Adipocyte (in vitro differentiated cells): Measurements from ENCODE around the gene GZMM.
A peak's percentile ranks its signal among the peaks of the same experiment; 100 is the strongest.

Source experiments
- DNase-seq: peaks from one replicate; pipeline ENCODE4 v3.0.0-alpha.2; 2015; ENCODE audit warnings: low read depth
- H3K27me3 ChIP-seq: replicated peaks from 2 replicates; pipeline ENCODE4 v1.7.0; 2013; ENCODE audit warnings: mild to moderate bottlenecking, low read length, moderate library complexity; ENCODE audit not compliant: control insufficient read depth, insufficient read depth
- H3K36me3 ChIP-seq: 2 replicates; pipeline ENCODE4 v1.7.0; 2013; ENCODE audit warnings: low read length, mild to moderate bottlenecking, moderate library complexity; ENCODE audit not compliant: control insufficient read depth, insufficient read depth, severe bottlenecking
- H3K4me1 ChIP-seq: 2 replicates; pipeline ENCODE4 v1.7.0; 2013; ENCODE audit warnings: mild to moderate bottlenecking, low read length, moderate library complexity; ENCODE audit not compliant: control insufficient read depth, insufficient read depth
- H3K4me3 ChIP-seq: 2 replicates; pipeline ENCODE4 v1.7.0; 2013; ENCODE audit warnings: mild to moderate bottlenecking, low read length, moderate library complexity
- H3K9ac ChIP-seq: 2 replicates; pipeline ENCODE4 v1.7.0; 2013; ENCODE audit warnings: mild to moderate bottlenecking, low read length, moderate library complexity
- H3K9me3 ChIP-seq: 2 replicates; pipeline ENCODE4 v1.7.0; 2013; ENCODE audit warnings: mild to moderate bottlenecking, low read length, moderate library complexity; ENCODE audit not compliant: control insufficient read depth

Gene GZMM

GRCh38 chr19:560121-560520 is 16.3 kb downstream of the GZMM start:
- H3K27me3 ChIP-seq = no peaks in the 10 kb centered on the region
- H3K4me3 ChIP-seq = no peak overlapping the region
- no peak for DNase-seq
- H3K9ac ChIP-seq = no peak overlapping the region
- H3K36me3 ChIP-seq = no peaks in the 10 kb centered on the region
- H3K9me3 ChIP-seq = no peaks in the 10 kb centered on the region
- H3K4me1 ChIP-seq = peaks cover 4% of the 10 kb centered on the region

DNA sequence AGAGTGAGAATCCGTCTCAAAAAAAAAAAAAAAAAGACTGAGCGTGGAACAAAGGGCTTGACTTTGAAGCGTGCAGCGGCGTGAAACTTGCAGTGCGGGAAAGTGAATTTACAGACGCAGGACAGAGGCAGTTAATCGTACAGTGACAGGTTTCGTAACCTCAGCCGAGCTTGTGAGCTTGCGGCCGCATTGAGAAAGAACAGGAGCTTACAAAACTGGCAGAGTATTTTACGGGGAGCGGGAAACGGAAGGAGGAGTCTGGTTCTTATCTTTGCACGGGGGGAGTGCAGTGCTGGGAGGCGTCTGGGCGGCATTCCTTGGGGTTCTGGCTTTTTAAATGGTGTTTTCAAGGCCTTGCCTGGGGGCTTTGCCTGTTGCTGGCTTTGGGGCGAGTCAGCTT is 22.6 kb downstream of the GZMM start:
- peaks cover 9% of the 10 kb centered on the region for H3K4me1 ChIP-seq
- H3K9ac ChIP-seq = peak overlapping the region; percentile 44
- DNase-seq = no peak
- no peaks in the 10 kb centered on the region for H3K36me3 ChIP-seq
- no peaks in the 10 kb centered on the region for H3K9me3 ChIP-seq
- H3K27me3 ChIP-seq = no peaks in the 10 kb centered on the region
- peak overlapping the region; percentile 20 for H3K4me3 ChIP-seq

DNA sequence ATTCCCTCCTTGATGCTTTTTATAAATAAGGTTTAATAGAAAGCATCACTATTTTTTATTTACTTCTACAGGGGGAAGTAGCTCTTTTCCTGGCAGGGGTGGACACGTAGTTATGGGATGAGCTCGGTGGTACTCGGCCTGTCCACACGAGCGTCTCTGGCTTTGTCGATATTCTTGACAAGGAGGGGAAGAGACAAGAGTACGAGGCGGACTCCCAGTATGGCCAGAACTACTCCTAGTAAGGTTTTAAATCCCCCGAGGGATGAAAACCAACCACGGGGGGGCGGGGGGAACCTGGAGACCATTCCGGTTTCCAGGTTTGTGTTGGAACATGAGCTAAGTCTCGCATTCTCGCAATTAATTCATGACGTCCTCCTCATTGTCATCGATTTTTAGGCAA is 23.0 kb downstream of the GZMM start:
- no peak for DNase-seq
- Histone ChIP-seq H3K27me3 (no peaks in the 10 kb centered on the region), H3K9ac (peak overlapping the region; percentile 44), H3K4me3 (peak overlapping the region; percentile 20), H3K4me1 (peaks cover 13% of the 10 kb centered on the region), H3K36me3 (no peaks in the 10 kb centered on the region), H3K9me3 (no peaks in the 10 kb centered on the region)

GRCh38 chr19:567296-567900 is 23.5 kb downstream of the GZMM start:
- H3K4me3 ChIP-seq = no peak overlapping the region
- H3K27me3 ChIP-seq = no peaks in the 10 kb centered on the region
- peaks cover 13% of the 10 kb centered on the region for H3K4me1 ChIP-seq
- no peaks in the 10 kb centered on the region for H3K36me3 ChIP-seq
- no peaks in the 10 kb centered on the region for H3K9me3 ChIP-seq
- no peak for DNase-seq
- H3K9ac ChIP-seq = no peak overlapping the region

DNA sequence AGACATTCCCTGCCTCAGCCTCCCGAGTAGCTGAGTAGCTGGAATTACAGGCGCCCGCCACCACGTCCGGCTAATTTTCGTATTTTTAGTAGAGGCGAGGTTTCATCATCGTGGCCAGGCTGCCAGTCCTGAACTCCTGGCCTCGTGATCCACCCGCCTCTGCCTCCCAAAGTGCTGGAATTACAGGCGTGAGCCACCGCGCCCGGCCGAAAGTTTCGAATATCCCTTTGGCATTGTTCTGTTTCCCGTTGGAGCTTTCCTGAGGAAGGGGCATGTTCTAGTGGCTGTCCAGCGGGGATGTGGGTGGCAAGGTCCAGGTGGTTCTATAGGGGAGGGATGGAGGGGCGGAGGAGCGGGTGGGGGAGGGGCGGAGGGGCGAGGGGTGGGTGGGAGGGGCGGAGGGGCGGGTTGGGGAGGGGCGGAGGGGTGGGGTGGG is 26.4 kb downstream of the GZMM start:
- Histone ChIP-seq H3K9ac (no peak overlapping the region), H3K27me3 (no peaks in the 10 kb centered on the region), H3K9me3 (no peaks in the 10 kb centered on the region), H3K36me3 (no peaks in the 10 kb centered on the region), H3K4me1 (peaks cover 23% of the 10 kb centered on the region), H3K4me3 (no peak overlapping the region)
- DNase-seq = no peak

GRCh38 chr19:570937-571565 is 27.2 kb downstream of the GZMM start:
- peak overlapping the region; percentile 84 for H3K9ac ChIP-seq
- no peak for DNase-seq
- H3K27me3 ChIP-seq = no peaks in the 10 kb centered on the region
- H3K9me3 ChIP-seq = no peaks in the 10 kb centered on the region
- peak overlapping the region; percentile 95 for H3K4me3 ChIP-seq
- H3K36me3 ChIP-seq = no peaks in the 10 kb centered on the region
- peaks cover 26% of the 10 kb centered on the region for H3K4me1 ChIP-seq

DNA sequence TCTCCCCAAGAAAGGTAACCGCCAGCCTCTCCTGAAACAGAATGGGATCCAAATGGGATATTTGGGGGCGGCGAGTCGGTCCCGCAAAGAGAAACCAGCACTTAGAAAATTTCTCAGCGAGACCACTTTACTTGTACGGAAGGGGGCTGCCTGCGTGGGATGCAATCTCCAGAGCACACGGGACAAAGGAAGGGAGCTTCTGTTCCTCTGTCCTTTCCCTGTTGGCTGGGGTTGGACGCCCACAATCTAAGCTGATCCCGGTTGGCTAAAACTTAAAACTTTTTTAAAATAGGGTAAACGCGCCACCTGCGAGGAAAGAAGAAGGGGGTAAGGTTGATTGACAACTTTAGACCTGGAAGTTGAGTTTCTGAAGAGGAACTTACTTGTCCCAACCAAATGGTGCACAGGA is 27.7 kb downstream of the GZMM start:
- no peaks in the 10 kb centered on the region for H3K27me3 ChIP-seq
- peaks cover 30% of the 10 kb centered on the region for H3K4me1 ChIP-seq
- no peaks in the 10 kb centered on the region for H3K36me3 ChIP-seq
- H3K9ac ChIP-seq = peak overlapping the region; percentile 84
- peak; percentile 73 for DNase-seq
- H3K9me3 ChIP-seq = no peaks in the 10 kb centered on the region
- peak overlapping the region; percentile 95 for H3K4me3 ChIP-seq

DNA sequence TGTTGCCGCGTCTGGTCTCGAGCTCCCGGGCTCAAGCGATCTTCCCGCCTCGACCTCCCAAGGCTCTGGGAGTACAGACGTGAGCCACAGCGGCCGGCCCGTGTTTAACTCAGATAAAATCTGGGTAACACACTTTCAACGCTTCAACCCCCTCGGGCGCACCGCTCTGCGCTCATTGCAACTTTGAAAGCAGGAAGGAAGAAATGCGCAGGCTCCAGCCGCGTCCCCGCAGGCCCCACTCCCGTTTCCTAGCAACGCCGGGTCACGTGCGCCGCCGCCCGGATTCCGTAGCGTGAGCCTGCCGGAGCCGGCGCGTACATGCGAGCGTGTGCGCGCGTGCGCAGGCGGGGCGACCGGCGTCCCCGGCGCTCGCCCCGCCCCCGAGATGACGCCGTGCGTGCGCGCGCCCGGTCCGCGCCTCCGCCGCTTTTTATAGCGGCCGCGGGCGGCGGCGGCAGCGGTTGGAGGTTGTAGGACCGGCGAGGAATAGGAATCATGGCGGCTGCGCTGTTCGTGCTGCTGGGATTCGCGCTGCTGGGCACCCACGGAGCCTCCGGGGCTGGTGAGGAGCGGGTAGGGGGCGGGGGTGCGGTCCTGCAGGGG is 28.4 kb downstream of the GZMM start, which contains the start of gene BSG:
BSG (plus strand) TSS at position 457 of the 603 bp plus-strand sequence; CDS start at position 496, 39 bp downstream.
- H3K27me3 ChIP-seq = no peaks in the 10 kb centered on the region
- DNase-seq = peak; percentile 100
- peaks cover 35% of the 10 kb centered on the region for H3K4me1 ChIP-seq
- no peaks in the 10 kb centered on the region for H3K36me3 ChIP-seq
- H3K9me3 ChIP-seq = no peaks in the 10 kb centered on the region
- H3K9ac ChIP-seq = peak within 1 kb of the TSS; percentile 95
- H3K4me3 ChIP-seq = peak within 1 kb of the TSS; percentile 95

DNA sequence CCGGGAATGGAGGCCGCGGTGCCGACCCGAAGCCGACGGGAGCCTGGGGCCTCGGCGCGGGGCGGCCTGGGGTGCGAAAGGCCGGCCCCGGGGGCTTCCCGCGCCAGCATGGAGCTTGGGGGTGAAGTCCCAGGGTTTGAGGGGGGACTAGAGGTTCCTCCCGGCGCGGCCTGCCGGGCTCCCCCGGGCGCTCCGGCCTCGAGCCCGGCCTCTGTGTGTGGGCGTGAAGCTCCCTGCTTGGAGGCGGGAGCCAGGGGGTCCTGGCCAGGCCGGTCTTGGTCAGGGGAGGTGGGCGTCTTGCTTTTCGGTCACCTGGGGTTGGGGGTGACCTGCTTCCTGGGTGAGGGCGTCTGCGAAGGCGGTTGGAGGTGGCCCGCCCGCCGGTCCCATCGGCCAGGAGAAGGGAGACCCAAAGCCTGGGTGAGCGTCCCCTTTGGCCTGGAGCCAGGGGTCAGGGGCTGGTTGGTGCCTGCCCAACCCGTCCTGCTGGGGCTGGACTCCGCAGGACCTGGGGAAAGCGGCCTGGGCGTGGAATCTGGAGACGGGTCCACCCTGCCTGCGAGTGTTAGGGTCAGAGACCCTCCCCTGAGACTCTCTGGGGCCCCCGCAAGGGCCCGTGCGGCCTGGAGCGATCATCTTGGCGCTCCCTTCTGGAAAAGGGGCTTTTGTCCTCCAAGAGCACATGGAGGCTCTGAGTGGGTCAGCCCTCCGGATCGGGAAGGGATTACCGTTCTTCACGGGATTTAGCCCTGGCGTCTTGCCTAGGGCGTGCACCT is 29.1 kb downstream of the GZMM start:
- Histone ChIP-seq H3K9ac (peak overlapping the region; percentile 95), H3K4me1 (peaks cover 36% of the 10 kb centered on the region)
- peak; percentile 80 for DNase-seq

DNA sequence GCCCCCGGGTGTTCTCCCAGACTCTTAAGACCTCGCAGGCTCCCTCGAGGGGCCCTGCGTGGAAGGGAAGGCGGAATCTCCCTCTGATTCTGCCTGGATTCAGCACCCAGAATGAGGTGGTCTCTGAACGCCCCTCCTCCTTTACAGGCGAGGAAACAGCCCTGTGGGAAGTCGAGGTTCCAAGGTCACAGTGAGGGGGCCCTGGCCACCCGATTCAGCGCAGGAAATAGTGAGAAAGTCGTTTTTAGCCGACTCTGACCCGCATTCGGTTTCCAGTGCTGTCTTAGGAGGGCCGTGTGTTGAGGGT is 29.6 kb downstream of the GZMM start:
- Histone ChIP-seq H3K27me3 (no peaks in the 10 kb centered on the region), H3K36me3 (no peaks in the 10 kb centered on the region), H3K4me3 (peak overlapping the region; percentile 95), H3K9ac (peak overlapping the region; percentile 95), H3K9me3 (no peaks in the 10 kb centered on the region), H3K4me1 (peaks cover 36% of the 10 kb centered on the region)
- DNase-seq = no peak

More for the DNA sequence above, 29.1 kb downstream of the GZMM start:
- Histone ChIP-seq H3K9me3 (no peaks in the 10 kb centered on the region), H3K27me3 (no peaks in the 10 kb centered on the region), H3K4me3 (peak overlapping the region; percentile 95), H3K36me3 (no peaks in the 10 kb centered on the region)
